K562 (cell line): ENCODE data around the gene TMEM161B. TPM values are rescaled to one million over a fixed set of nuclear protein-coding genes. Genes with fewer than 3 reads are reported as not detected.

Source experiments
- ATAC-seq: fragments of 200-7000 bp; cut with Tn5 transposase; 3 replicates; pipeline ENCODE4 v1.9.1; 2020; ENCODE audit warnings: moderate library complexity
- BruUV-seq: library from RNA; stranded (reverse); fragments of 400-500 nt; replicated peaks from 2 replicates; lab custom pipeline; 2021; lab: Mats Ljungman, UMichigan
- CTCF ChIA-PET: fragments of 300-600 bp; formaldehyde crosslinking; extraction: SDS; loops from one replicate; lab custom pipeline; 2021; ENCODE audit warnings: low intra/inter-chr PET ratio; lab: Yijun Ruan, JAX
- POLR2A ChIA-PET: fragments of 300-600, 350-650 bp; sonication (Branson Sonifier 250); formaldehyde crosslinking; extraction: SDS; loops from one replicate; lab custom pipeline; 2021; ENCODE audit warnings: antibody characterized with exemption, inconsistent platforms; lab: Yijun Ruan, JAX
- DNase-seq, 4 experiments: peaks; one replicate each; pipeline versions ENCODE4 v3.0.0 to v3.0.0-alpha.2; 2011 to 2018; ENCODE audit warnings: low spot score in 3 of 4, mixed read lengths in 3 of 4; ENCODE audit errors: extremely low read depth in 1 of 4
- FAIRE-seq: peaks from 2 replicates; lab custom pipeline; 2011; peaks lifted over from hg19 to GRCh38; lab: Jason Lieb, UNC
- H2AFZ ChIP-seq: 2 replicates; pipeline ENCODE4 v1.6.0; 2011; ENCODE audit warnings: low read depth, low read length, control low read depth, inconsistent platforms
- H3K27ac ChIP-seq: fragments of 200-600 bp; 3 replicates; pipeline ENCODE4 v1.8.0; 2011; ENCODE audit warnings: low read depth, mild to moderate bottlenecking, control low read depth, inconsistent platforms, low read length, moderate library complexity, mixed read lengths; ENCODE audit errors: extremely low read depth
- H3K27me3 ChIP-seq, 2 experiments: fragments of 300-600 bp in 1 of 2; 2 replicates in 1 of 2; 3 replicates in 1 of 2; pipeline versions ENCODE4 v1.6.0 to v1.8.0; 2011; ENCODE audit warnings: inconsistent platforms in 2 of 2, low read length in 2 of 2, mild to moderate bottlenecking in 1 of 2, mixed read lengths in 1 of 2, moderate library complexity in 1 of 2; ENCODE audit not compliant: control insufficient read depth in 2 of 2, insufficient read depth in 2 of 2
- H3K36me3 ChIP-seq: fragments of 300-600 bp; 3 replicates; pipeline ENCODE4 v1.8.0; 2011; ENCODE audit warnings: mild to moderate bottlenecking, low read length, inconsistent platforms; ENCODE audit not compliant: control insufficient read depth, insufficient read depth
- H3K4me1 ChIP-seq, 2 experiments: fragments of 200-600 bp in 1 of 2; replicated peaks in 1 of 2; 2 replicates in 1 of 2; 3 replicates in 1 of 2; pipeline versions ENCODE4 v1.5.1 to v1.8.0; 2011; ENCODE audit warnings: inconsistent platforms in 2 of 2, low read length in 2 of 2, mild to moderate bottlenecking in 1 of 2, mixed read lengths in 1 of 2, moderate library complexity in 1 of 2; ENCODE audit not compliant: control insufficient read depth in 2 of 2, insufficient read depth in 2 of 2
- H3K4me2 ChIP-seq: 2 replicates; pipeline ENCODE4 v1.6.1; 2011; ENCODE audit warnings: low read length, control low read depth, inconsistent platforms, mixed read lengths; ENCODE audit not compliant: insufficient read depth
- H3K4me3 ChIP-seq: fragments of 200-600 bp; sonication (generic), shearing (Covaris generic); 2 replicates; pipeline ENCODE4 v1.5.1; 2016; ENCODE audit warnings: control low read depth, inconsistent platforms
- H3K79me2 ChIP-seq: fragments of 200-600 bp; 3 replicates; pipeline ENCODE4 v1.8.0; 2011; ENCODE audit warnings: low read length, inconsistent platforms; ENCODE audit not compliant: control insufficient read depth, insufficient read depth
- H3K9ac ChIP-seq, 2 experiments: 2 replicates each; pipeline versions ENCODE4 v1.6.0 to v1.6.1; 2011; ENCODE audit warnings: low read depth in 2 of 2, low read length in 2 of 2, control low read depth in 1 of 2, inconsistent platforms in 1 of 2, mild to moderate bottlenecking in 1 of 2, mixed read lengths in 1 of 2; ENCODE audit not compliant: insufficient read depth in 1 of 2
- H3K9me1 ChIP-seq: one replicate; pipeline ENCODE4 v1.6.0; 2011; ENCODE audit warnings: inconsistent platforms, mild to moderate bottlenecking, low read length, moderate library complexity; ENCODE audit not compliant: control insufficient read depth, insufficient read depth
- H3K9me3 ChIP-seq: replicated peaks from 2 replicates; pipeline ENCODE4 v1.5.1; 2011; ENCODE audit warnings: low read depth, low read length, inconsistent platforms; ENCODE audit not compliant: control insufficient read depth, insufficient read depth
- H4K20me1 ChIP-seq: replicated peaks from 2 replicates; pipeline ENCODE4 v1.6.1; 2011; ENCODE audit warnings: low read length, inconsistent platforms, mixed read lengths; ENCODE audit not compliant: control insufficient read depth, insufficient read depth
- CBFA2T3 ChIP-seq: fragments of 450-650 bp; IDR thresholded peaks from 2 replicates; pipeline ENCODE4 v1.6.1; 2017
- FOSL1 ChIP-seq: fragments of 200-800 bp; sonication (Bioruptor generic); conservative IDR thresholded peaks from 2 replicates; pipeline ENCODE4 v1.6.1; 2016; ENCODE audit warnings: missing genetic modification characterization, missing compliant biosample characterization
- FOXJ2 ChIP-seq: fragments of 200-800 bp; sonication (Bioruptor generic); IDR thresholded peaks from 2 replicates; pipeline ENCODE4 v1.6.1; 2016; ENCODE audit warnings: missing genetic modification characterization, missing compliant biosample characterization
- HSF4 ChIP-seq: fragments of 250-450 bp; sonication (Bioruptor Pico); IDR thresholded peaks from 2 replicates; pipeline ENCODE4 v2.1.2; 2022; ENCODE audit warnings: mild to moderate bottlenecking, moderate library complexity, borderline replicate concordance
- JUNB ChIP-seq: fragments of 450-650 bp; formaldehyde crosslinking; conservative IDR thresholded peaks from 2 replicates; pipeline ENCODE4 v1.4.0; 2020; ENCODE audit warnings: mild to moderate bottlenecking
- MEIS2 ChIP-seq: fragments of 450-650 bp; IDR thresholded peaks from 2 replicates; pipeline ENCODE4 v1.6.1; 2014; ENCODE audit warnings: mild to moderate bottlenecking; ENCODE audit not compliant: partially characterized antibody
- PCBP2 ChIP-seq: fragments of 200-400 bp; formaldehyde crosslinking; IDR thresholded peaks from 2 replicates; pipeline ENCODE4 v1.6.1; 2018; ENCODE audit warnings: low read length, low read depth, mild to moderate bottlenecking, moderate library complexity; ENCODE audit not compliant: poor library complexity, severe bottlenecking
- PYGO2 ChIP-seq: fragments of 450-650 bp; IDR thresholded peaks from 2 replicates; pipeline ENCODE4 v1.6.1; 2016; ENCODE audit warnings: mild to moderate bottlenecking, missing genetic modification characterization, moderate library complexity, missing compliant biosample characterization
- RBM22 ChIP-seq: fragments of 200-400 bp; formaldehyde crosslinking; IDR thresholded peaks from 2 replicates; pipeline ENCODE4 v1.6.1; 2018; ENCODE audit warnings: low read length, low read depth; ENCODE audit not compliant: poor library complexity, severe bottlenecking
- SMAD4 ChIP-seq: fragments of 250-450 bp; sonication (Bioruptor Pico); conservative IDR thresholded peaks from 2 replicates; pipeline ENCODE4 v1.8.0; 2021; ENCODE audit warnings: inconsistent platforms, mild to moderate bottlenecking, moderate library complexity
- SOX6 ChIP-seq: fragments of 450-650 bp; IDR thresholded peaks from 2 replicates; pipeline ENCODE4 v1.6.1; 2014; ENCODE audit warnings: mild to moderate bottlenecking
- SRSF1 ChIP-seq: fragments of 200-400 bp; formaldehyde crosslinking; IDR thresholded peaks from 2 replicates; pipeline ENCODE4 v1.6.1; 2017; ENCODE audit warnings: mild to moderate bottlenecking, low read depth, low read length, moderate library complexity
- TCF7 ChIP-seq: sonication (generic); IDR thresholded peaks from 2 replicates; pipeline ENCODE4 v1.6.1; 2016; ENCODE audit warnings: antibody characterized with exemption, borderline replicate concordance
- UBTF ChIP-seq, 2 experiments: IDR thresholded peaks; 2 replicates each; pipeline ENCODE4 v1.6.1; 2012; ENCODE audit warnings: improper control_type of control experiment in 2 of 2, low read depth in 2 of 2, low read length in 2 of 2, borderline replicate concordance in 1 of 2
- ZNF41 ChIP-seq: fragments of 250-450 bp; sonication (Bioruptor Pico); conservative IDR thresholded peaks from 2 replicates; pipeline ENCODE4 v1.4.0; 2020; ENCODE audit warnings: mild to moderate bottlenecking
- ZNF589 ChIP-seq: fragments of 200-800 bp; sonication (Bioruptor generic); IDR thresholded peaks from 2 replicates; pipeline ENCODE4 v1.6.1; 2016; ENCODE audit warnings: low read depth, missing genetic modification characterization, missing compliant biosample characterization
- ZNF668 ChIP-seq: fragments of 250-450 bp; sonication (Bioruptor Pico); IDR thresholded peaks from 2 replicates; pipeline ENCODE4 v1.8.0; 2022; ENCODE audit warnings: mild to moderate bottlenecking, inconsistent platforms
- WGBS: fragments of 100-300 bp; shearing (Covaris generic); methylation state at CpG from one replicate; pipeline ENCODE4 v1.1.6; 2016; ENCODE audit warnings: low coverage, mixed read lengths; ENCODE audit not compliant: insufficient coverage; ENCODE audit errors: missing lambda C conversion rate; 5-methylcytosine and 5-hydroxymethylcytosine counted together
- in situ Hi-C: fragments of 300-500 bp; cut with MboI; formaldehyde crosslinking; loops from 4 replicates; pipeline ENCODE4 v1.15.0; 2018; ENCODE audit warnings: inconsistent platforms, mixed read lengths
- intact Hi-C: fragments of 100-400 bp; cut with micrococcal nuclease; formaldehyde crosslinking; loops from 2 replicates; pipeline ENCODE4 v1.14.2; 2022
- polyA plus RNA-seq, 8 experiments: library from polyadenylated mRNA; depleted of rRNA in 4 of 8; stranded (reverse) in 5 of 8; unstranded in 3 of 8; fragments of >200 nt; fragmentation: Nextera tagmentation in 2 of 8; fragmentation: Illumina TruSeq in 1 of 8; extraction: Ambion mirVana in 2 of 8; extraction: Trizol in 1 of 8; gene quantifications; 2 replicates each; pipeline versions ENCODE4 v1.2.1 to v1.2.3, GENCODE V29; 2011 to 2014; ENCODE audit warnings: inconsistent platforms in 1 of 8, missing spikeins in 1 of 8
- total RNA-seq, 7 experiments: library from RNA; depleted of rRNA in 6 of 7; stranded (reverse); fragments of >200 nt in 6 of 7; fragmentation: Illumina TruSeq in 2 of 7; extraction: Trizol in 2 of 7; gene quantifications; 2 replicates each; pipeline versions ENCODE4 v1.2.1 to v1.2.3, GENCODE V29; 2011 to 2021; ENCODE audit warnings: low replicate concordance in 1 of 7

Gene TMEM161B
- total and polyA plus RNA-seq, 9 of the 15 experiments (the other 6 are each of a cell fraction or from before 2014, with no cell fraction given) = 18.9 to 57.1 (median 40.6) TPM

- CTCF ChIA-PET = no interaction called here
- no peaks in the 10 kb centered on the region for H3K27me3 ChIP-seq
- POLR2A ChIA-PET = interaction anchor here (0.5 to 1.0 kb wide), 3 partner anchors 15 to 43 kb away, joined by 3 to 4 read pairs (median 3); no protein-coding TSS in a partner anchor
- BruUV-seq = no TSS peak
- no peak overlapping the region for H3K4me3 ChIP-seq
- DNase-seq (peak in 1 of 4 experiments; percentile 48), ATAC-seq (peak; percentile 67), FAIRE-seq (no peak)
- H3K9ac ChIP-seq = no peak overlapping the region
- in situ Hi-C loops = no loop called here
- intact Hi-C loops = no loop called here
- no peak overlapping the region for H2AFZ ChIP-seq
- H3K9me3 ChIP-seq = no peaks in the 10 kb centered on the region
- peaks cover 32% of the 10 kb centered on the region for H4K20me1 ChIP-seq
- H3K27ac ChIP-seq = peak overlapping the region; percentile 23; the same call in 1 of the 3 replicates
- no peaks in the 10 kb centered on the region for H3K9me1 ChIP-seq
- no peak overlapping the region for H3K4me2 ChIP-seq
- H3K4me1 ChIP-seq = peaks cover 0 to 12% of the 10 kb centered on the region in 2 experiments; a peak in 4 of 5 replicates
- H3K36me3 ChIP-seq = peaks cover 19% of the 10 kb centered on the region; the same call in 1 of the 3 replicates
- 27% methylated on average over 2 of the region's 2 CpGs for WGBS
- H3K79me2 ChIP-seq = peaks cover 100% of the 10 kb centered on the region
- TF ChIP-seq ZNF668 (CRISPR knock-in tag) = peak; percentile 84
- TF ChIP-seq SOX6 = peak; percentile 99
- TF ChIP-seq CBFA2T3 = no peak
- peak; percentile 78; the same call in 1 of the 2 replicates for TF ChIP-seq ZNF41 (CRISPR knock-in tag)
- peak; percentile 96 for TF ChIP-seq ZNF589 (CRISPR knock-in tag)
- TF ChIP-seq TCF7 = no peak
- peak; percentile 75 for TF ChIP-seq MEIS2
- TF ChIP-seq FOXJ2 (tag) = peak; percentile 52; the same call in 1 of the 2 replicates
- TF ChIP-seq UBTF (IDR thresholded peaks at IDR 0.05; ENCODE audit: borderline replicate concordance in 1 of 2, low read depth in 2 of 2, low read length in 2 of 2) = no peak
- peak; percentile 50; the same call in 1 of the 2 replicates for TF ChIP-seq JUNB
- no peak for TF ChIP-seq PCBP2
- peak; percentile 68; the same call in 1 of the 2 replicates for TF ChIP-seq HSF4
- TF ChIP-seq SMAD4 (CRISPR knock-in tag) = peak; percentile 88
- peak; percentile 97 for TF ChIP-seq FOSL1 (tag)
- no peak for TF ChIP-seq RBM22
- no peak for TF ChIP-seq SRSF1
- TF ChIP-seq PYGO2 (tag) = peak; percentile 63; the same call in 1 of the 2 replicates
Measured at GRCh38 chr5:88251048-88251711, 17.5 kb downstream of the TMEM161B start.
